GM19468 (cell line): ENCODE measurements around the gene RYR1.

Experiments used
- ATAC-seq: cut with Tn5 transposase; IDR thresholded peaks from one replicate; pipeline ENCODE4 v1.9.1; 2021; ENCODE audit warnings: mild to moderate bottlenecking, moderate library complexity, moderate number of reproducible peaks; ENCODE audit not compliant: unreplicated experiment; ENCODE audit errors: extremely low read depth

Gene RYR1

DNA sequence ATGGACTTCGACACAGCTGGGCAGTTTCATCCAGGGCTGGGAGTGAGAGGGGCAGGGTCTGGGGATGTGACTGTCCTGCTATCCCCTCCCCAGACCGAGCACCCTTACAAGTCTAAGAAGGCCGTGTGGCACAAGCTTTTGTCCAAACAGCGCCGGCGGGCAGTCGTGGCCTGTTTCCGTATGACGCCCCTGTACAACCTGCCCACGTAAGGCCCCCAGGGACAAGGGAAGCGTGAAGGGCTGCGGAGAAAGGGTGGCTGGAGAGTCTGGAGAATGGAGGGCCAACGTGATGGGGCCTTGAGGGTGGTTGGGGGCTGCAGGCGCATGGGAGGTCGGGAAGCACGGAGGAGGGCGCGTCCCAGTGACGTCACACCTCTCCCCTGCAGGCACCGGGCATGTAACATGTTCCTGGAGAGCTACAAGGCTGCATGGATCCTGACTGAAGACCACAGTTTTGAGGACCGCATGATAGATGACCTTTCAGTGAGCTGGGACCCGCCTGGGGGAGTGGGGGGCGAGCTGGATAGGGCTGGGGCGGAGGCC, 94.8 kb downstream of the RYR1 start:
- no peak for ATAC-seq

DNA sequence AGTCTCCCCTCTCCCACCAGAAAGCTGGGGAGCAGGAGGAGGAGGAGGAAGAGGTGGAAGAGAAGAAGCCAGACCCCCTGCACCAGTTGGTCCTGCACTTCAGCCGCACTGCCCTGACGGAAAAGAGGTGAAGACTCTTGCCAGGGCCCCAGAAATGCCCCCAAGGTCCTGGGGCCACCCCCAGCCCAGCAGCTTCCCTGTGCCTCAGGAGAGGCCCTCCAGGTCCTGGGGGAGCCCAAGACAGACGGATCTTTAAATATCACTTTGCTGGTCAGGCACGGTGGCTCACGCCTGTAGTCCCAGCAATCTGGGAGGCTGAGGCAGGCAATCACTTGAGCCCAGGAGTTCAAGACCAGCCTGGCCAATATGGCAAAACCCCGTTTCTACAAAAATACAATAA, 95.4 kb downstream of the RYR1 start:
- ATAC-seq = no peak

- no peak for ATAC-seq
These were observed 98.0 kb downstream of the RYR1 start for GRCh38 chr19:38531515-38531914.

GRCh38 chr19:38532939-38533338, 99.4 kb downstream of the RYR1 start:
- ATAC-seq = no peak

DNA sequence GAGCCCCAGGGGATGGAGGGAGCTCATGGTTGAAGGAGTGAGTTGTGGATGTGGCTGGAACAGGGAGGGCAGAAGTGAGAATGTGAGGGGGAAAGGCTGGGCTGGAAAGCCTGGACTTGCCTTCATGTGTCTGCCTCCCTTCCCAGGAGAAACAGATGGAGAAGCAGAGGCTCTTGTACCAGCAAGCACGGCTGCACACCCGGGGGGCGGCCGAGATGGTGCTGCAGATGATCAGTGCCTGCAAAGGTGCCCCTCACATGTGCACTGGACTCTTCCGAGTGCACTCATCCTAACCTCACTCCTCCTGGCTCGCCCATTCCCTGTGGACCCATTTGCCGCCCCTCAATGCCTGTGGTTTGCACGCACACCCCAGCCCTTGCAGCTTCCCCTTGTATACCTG, 101.1 kb downstream of the RYR1 start:
- ATAC-seq = no peak

- ATAC-seq = no peak
These were observed 101.7 kb downstream of the RYR1 start for GRCh38 chr19:38535212-38535611.

GRCh38 chr19:38537071-38537936, 103.8 kb downstream of the RYR1 start:
- ATAC-seq = no peak

DNA sequence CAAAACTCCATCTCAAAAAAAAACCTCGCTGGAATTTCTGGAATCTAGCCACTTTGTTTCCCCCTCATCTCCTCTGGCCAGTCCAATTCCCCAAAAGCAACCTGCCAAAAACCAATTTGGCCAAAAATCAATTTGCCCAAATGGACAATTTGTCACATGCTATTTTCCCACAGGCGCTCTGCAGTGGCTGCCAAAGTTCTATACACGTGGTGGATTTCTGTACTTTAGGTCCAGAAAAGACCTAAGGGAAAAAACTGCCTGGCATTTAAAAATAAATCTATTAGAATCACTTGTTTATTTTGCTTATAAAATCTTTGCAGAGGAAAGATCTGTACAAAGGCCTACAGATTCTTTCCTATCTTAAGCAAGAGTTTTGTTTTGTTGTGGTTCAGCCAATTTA, 104.9 kb downstream of the RYR1 start:
- ATAC-seq = no peak

- ATAC-seq = no peak
These were observed 105.5 kb downstream of the RYR1 start for GRCh38 chr19:38538793-38539528.

GRCh38 chr19:38539751-38540150, 106.3 kb downstream of the RYR1 start:
- no peak for ATAC-seq

GRCh38 chr19:38542040-38542439, 108.5 kb downstream of the RYR1 start:
- no peak for ATAC-seq

- ATAC-seq = no peak
These were observed 109.9 kb downstream of the RYR1 start for GRCh38 chr19:38543286-38543806.

GRCh38 chr19:38543807-38544568, 110.5 kb downstream of the RYR1 start:
- no peak for ATAC-seq

DNA sequence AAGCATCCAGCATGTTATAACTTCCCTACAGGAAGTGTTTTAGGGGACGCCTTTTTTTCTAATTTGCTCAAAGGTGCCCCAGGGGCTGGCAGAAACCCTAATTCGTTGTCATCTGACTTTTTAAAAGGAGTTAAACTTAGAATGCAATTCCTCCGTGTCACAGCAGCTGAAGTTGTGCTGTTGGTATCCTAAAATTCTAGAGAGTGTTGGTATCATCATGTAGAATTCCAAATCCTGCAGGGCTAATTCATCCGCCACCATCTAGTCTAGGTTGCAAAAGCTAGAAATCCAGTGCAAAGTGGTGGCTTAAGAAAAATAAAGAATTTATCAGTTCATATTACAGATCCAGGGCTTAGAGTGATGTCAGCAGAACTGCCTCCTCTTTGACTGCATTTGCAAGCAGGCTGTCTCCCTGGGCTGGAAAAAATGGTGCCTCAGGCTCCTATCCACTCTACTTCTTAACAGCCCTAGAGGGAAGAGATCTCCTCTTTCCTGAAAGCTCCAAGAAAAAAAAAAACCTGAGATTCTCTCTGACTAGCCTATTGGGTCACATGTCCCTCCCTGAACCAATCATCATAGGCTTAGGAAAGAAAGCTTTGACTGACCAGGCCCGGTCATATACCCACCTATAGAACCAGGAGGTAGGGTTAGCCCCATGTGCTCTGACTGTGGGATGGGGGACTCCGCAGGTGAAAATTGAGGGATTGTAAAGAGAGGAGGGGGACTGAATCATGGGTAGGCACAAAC, 111.3 kb downstream of the RYR1 start:
- ATAC-seq = no peak

- no peak for ATAC-seq
These were observed 112.1 kb downstream of the RYR1 start for GRCh38 chr19:38545596-38545995.

- no peak for ATAC-seq
These were observed 113.9 kb downstream of the RYR1 start for GRCh38 chr19:38547421-38547820.

DNA sequence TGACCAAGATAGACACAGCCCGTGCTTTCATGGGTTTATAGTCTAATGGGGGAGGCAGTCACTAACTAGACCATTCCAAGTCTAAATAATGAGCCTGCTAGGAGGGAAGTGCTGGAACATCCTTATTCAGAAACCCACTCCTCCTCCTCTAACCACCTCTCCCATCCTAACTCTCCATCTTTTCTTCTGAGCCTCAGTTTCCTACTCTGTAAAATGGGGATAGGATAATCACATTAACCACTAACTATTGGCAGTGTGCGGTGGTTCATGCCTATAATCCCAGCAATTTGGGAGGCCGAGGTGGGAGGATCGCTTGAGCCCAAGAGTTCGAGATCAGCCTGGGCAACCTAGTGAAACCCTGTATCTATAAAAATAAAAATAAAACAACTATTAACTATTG, 115.6 kb downstream of the RYR1 start:
- ATAC-seq = no peak

- ATAC-seq = no peak
These were observed 116.5 kb downstream of the RYR1 start for GRCh38 chr19:38549942-38550341.

GRCh38 chr19:38550376-38550775, 116.9 kb downstream of the RYR1 start:
- ATAC-seq = no peak

DNA sequence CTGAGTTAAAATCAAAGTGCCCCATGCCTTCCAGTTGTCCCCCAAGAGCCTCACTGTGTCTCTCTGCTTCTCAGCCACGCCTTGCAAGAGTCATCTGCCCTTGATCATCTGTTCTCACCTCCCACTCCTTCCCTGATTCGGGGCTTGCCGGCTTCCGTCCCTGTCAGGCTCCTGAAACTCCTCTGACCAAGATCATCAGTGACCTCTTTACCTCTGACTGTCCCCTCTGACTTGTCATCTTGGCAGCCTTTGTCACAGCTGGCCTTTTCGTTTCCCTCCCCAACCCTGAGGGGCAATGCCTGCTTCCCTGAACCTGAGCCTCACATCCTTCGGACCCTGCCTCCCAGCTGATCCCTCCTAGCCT, 117.9 kb downstream of the RYR1 start:
- no peak for ATAC-seq
